ENCODE data around the gene FHL2.

FHL2 gene

DNA sequence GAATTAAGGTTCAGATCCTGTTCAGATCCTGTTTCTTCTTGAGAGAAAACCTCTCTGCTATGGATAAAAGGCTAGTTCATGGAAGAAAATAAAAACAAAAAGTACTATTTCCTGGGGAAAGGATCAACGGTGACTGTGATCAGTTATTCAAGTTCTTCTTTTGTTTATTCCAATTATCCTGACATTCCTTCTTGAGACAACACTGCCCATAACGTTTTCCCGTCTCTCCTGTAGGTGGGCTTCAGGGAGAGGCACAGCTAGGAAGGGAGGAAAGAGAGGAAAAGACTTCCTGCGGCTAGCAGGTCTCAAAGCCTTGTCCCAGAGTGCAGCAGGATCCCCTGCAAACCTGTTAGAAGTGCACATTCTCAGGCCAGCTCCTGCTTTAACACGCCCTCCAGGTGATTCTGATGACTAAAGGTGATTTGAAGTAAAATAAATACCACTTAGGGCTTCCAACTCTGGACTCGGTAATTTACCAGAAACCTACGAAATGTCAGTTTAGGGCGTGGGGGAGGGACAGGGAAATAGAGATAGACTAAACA, 4.5 kb upstream of the FHL2 start:
- TF ChIP-seq CTCF (IDR thresholded peaks at IDR 0.05; ENCODE audit: low read depth, low read length, poor library complexity, severe bottlenecking) (no peak), EZH2phosphoT487 (IDR thresholded peaks at IDR 0.05; ENCODE audit: borderline replicate concordance, low read length) (no peak)
- no peaks in the 10 kb centered on the region for H4K20me1 ChIP-seq (ENCODE audit: control insufficient read depth, insufficient read depth, low read depth, low read length)
- no peaks in the 10 kb centered on the region for H3K9me2 ChIP-seq (replicated peaks; ENCODE audit: control insufficient read depth, low read length)
- H3K36me3 ChIP-seq (ENCODE audit: control insufficient read depth, low read length), result no peaks in the 10 kb centered on the region
- no peak overlapping the region for H3K4me3 ChIP-seq (ENCODE audit: low read length)
- H3K79me2 ChIP-seq (ENCODE audit: control insufficient read depth, low read length), result no peaks in the 10 kb centered on the region
- H3K27ac ChIP-seq (ENCODE audit: low read depth, low read length), result no peak overlapping the region
- H3K9me3 ChIP-seq (ENCODE audit: control insufficient read depth, insufficient read depth, low read length), result no peaks in the 10 kb centered on the region
- H3K27me3 ChIP-seq (ENCODE audit: control insufficient read depth, low read length), result peaks cover 16% of the 10 kb centered on the region
- no peak overlapping the region for H3K4me2 ChIP-seq (ENCODE audit: low read length)
- no peaks in the 10 kb centered on the region for H3K4me1 ChIP-seq (ENCODE audit: control insufficient read depth, low read length)
- H3F3A ChIP-seq (ENCODE audit: control insufficient read depth, insufficient read depth), result no peaks in the 10 kb centered on the region

DNA sequence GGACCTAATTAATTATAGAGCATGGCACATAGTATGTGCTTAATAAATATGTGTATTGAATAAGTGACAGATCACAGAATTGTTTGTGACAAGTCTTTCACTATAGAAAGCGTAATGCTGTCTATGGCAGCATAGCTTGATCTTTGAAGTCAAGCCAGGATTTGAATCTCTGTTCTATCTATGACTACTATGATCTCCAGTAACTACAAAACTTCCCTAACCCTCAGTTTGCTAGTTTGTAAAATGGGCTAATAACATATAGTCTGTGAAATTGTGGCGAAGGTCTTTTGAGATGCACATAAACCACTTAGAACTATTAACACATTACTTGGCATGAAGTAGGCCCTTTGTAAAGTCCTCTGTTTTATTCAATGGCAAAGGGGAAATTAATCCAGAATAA, 4.0 kb upstream of the FHL2 start:
- Histone ChIP-seq H3K27ac (ENCODE audit: low read depth, low read length) (no peak overlapping the region), H3F3A (ENCODE audit: control insufficient read depth, insufficient read depth) (no peaks in the 10 kb centered on the region), H3K4me1 (ENCODE audit: control insufficient read depth, low read length) (no peaks in the 10 kb centered on the region), H3K4me2 (ENCODE audit: low read length) (no peak overlapping the region), H4K20me1 (ENCODE audit: control insufficient read depth, insufficient read depth, low read depth, low read length) (no peaks in the 10 kb centered on the region), H3K9me2 (replicated peaks; ENCODE audit: control insufficient read depth, low read length) (no peaks in the 10 kb centered on the region), H3K9me3 (ENCODE audit: control insufficient read depth, insufficient read depth, low read length) (no peaks in the 10 kb centered on the region), H3K79me2 (ENCODE audit: control insufficient read depth, low read length) (no peaks in the 10 kb centered on the region), H3K36me3 (ENCODE audit: control insufficient read depth, low read length) (no peaks in the 10 kb centered on the region), H3K4me3 (ENCODE audit: low read length) (no peak overlapping the region), H3K27me3 (ENCODE audit: control insufficient read depth, low read length) (peaks cover 19% of the 10 kb centered on the region)
- TF ChIP-seq EZH2phosphoT487 (IDR thresholded peaks at IDR 0.05; ENCODE audit: borderline replicate concordance, low read length) (no peak), CTCF (IDR thresholded peaks at IDR 0.05; ENCODE audit: low read depth, low read length, poor library complexity, severe bottlenecking) (no peak)

GRCh38 chr2:105401867-105402266, 3.0 kb upstream of the FHL2 start:
- Histone ChIP-seq H3K79me2 (ENCODE audit: control insufficient read depth, low read length) (no peaks in the 10 kb centered on the region), H3F3A (ENCODE audit: control insufficient read depth, insufficient read depth) (no peaks in the 10 kb centered on the region), H4K20me1 (ENCODE audit: control insufficient read depth, insufficient read depth, low read depth, low read length) (no peaks in the 10 kb centered on the region), H3K27ac (ENCODE audit: low read depth, low read length) (no peak overlapping the region), H3K4me2 (ENCODE audit: low read length) (no peak overlapping the region), H3K9me2 (replicated peaks; ENCODE audit: control insufficient read depth, low read length) (no peaks in the 10 kb centered on the region), H3K27me3 (ENCODE audit: control insufficient read depth, low read length) (peaks cover 22% of the 10 kb centered on the region), H3K4me3 (ENCODE audit: low read length) (no peak overlapping the region), H3K36me3 (ENCODE audit: control insufficient read depth, low read length) (no peaks in the 10 kb centered on the region), H3K4me1 (ENCODE audit: control insufficient read depth, low read length) (no peaks in the 10 kb centered on the region), H3K9me3 (ENCODE audit: control insufficient read depth, insufficient read depth, low read length) (no peaks in the 10 kb centered on the region)
- TF ChIP-seq EZH2phosphoT487 (IDR thresholded peaks at IDR 0.05; ENCODE audit: borderline replicate concordance, low read length) (no peak), CTCF (IDR thresholded peaks at IDR 0.05; ENCODE audit: low read depth, low read length, poor library complexity, severe bottlenecking) (no peak)

Data from DOHH2 (cell line).